HUES48 (cell line): ENCODE results near the gene CYP27B1.

Source experiments
- H3K27ac ChIP-seq: one replicate; pipeline ENCODE4 v1.7.0; 2013; ENCODE audit warnings: low read depth, low read length, inconsistent platforms
- H3K27me3 ChIP-seq: 2 replicates; pipeline ENCODE4 v1.6.1; 2013; ENCODE audit warnings: mild to moderate bottlenecking, low read length; ENCODE audit not compliant: control insufficient read depth, insufficient read depth
- H3K36me3 ChIP-seq: 2 replicates; pipeline ENCODE4 v1.6.1; 2013; ENCODE audit warnings: low read length; ENCODE audit not compliant: control insufficient read depth, insufficient read depth
- H3K4me1 ChIP-seq: 2 replicates; pipeline ENCODE4 v1.6.1; 2013; ENCODE audit warnings: mild to moderate bottlenecking, low read length; ENCODE audit not compliant: control insufficient read depth, insufficient read depth
- H3K4me3 ChIP-seq: 2 replicates; pipeline ENCODE4 v1.5.1; 2013; ENCODE audit warnings: mild to moderate bottlenecking, low read depth, low read length
- H3K9ac ChIP-seq: 2 replicates; pipeline ENCODE4 v1.6.1; 2013; ENCODE audit warnings: mild to moderate bottlenecking, low read depth, low read length, moderate library complexity
- H3K9me3 ChIP-seq: 2 replicates; pipeline ENCODE4 v1.6.1; 2013; ENCODE audit warnings: low read length; ENCODE audit not compliant: control insufficient read depth, insufficient read depth

The CYP27B1 gene, protein sequence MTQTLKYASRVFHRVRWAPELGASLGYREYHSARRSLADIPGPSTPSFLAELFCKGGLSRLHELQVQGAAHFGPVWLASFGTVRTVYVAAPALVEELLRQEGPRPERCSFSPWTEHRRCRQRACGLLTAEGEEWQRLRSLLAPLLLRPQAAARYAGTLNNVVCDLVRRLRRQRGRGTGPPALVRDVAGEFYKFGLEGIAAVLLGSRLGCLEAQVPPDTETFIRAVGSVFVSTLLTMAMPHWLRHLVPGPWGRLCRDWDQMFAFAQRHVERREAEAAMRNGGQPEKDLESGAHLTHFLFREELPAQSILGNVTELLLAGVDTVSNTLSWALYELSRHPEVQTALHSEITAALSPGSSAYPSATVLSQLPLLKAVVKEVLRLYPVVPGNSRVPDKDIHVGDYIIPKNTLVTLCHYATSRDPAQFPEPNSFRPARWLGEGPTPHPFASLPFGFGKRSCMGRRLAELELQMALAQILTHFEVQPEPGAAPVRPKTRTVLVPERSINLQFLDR

DNA sequence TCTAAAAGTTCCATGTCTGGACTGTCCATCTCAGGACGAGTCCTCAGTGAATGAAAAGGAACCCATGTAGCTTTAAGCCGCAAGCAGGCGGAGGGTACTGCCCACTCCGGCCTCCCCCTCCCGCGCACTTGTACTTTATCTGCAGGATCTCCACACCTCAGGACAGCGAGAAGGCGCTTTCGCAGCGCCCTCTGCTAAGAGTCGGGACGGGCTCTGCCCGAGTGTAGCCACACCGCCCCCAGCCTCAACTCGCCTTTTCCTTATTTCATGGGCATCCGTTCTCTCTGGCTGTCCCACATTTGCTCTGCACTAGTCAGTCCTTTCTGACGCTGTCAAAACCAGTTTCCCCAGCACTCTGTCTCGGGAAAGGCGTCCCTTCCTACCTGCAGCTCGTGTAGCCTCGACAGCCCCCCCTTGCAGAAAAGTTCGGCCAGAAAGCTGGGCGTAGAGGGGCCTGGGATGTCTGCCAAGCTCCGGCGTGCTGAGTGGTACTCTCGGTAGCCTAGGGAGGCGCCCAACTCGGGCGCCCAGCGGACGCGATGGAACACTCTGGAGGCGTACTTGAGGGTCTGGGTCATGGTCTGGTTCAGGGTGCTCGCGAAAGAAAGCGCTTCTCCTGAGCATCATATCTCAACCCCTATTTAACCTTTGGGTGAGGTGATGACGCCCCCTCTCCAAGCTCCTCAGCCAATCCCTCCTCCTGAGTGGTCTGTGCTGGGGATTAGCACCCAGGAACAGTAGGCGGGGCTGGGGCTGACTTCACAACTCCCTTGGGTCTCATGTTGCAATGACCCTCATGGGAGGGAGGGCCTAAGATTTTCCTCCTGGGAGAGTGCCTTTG lies at the start of gene CYP27B1:
Gene CYP27B1 (minus strand): TSS at position 615 of the 841 bp plus-strand sequence. CDS start 37 bp downstream, at position 578.
- peaks cover 33% of the 10 kb centered on the region for H3K36me3 ChIP-seq
- no peaks in the 10 kb centered on the region for H3K9me3 ChIP-seq
- peak within 1 kb of the TSS; percentile 67 for H3K4me3 ChIP-seq
- no peak within 1 kb of the TSS for H3K9ac ChIP-seq
- H3K27me3 ChIP-seq = peaks cover 50% of the 10 kb centered on the region
- H3K4me1 ChIP-seq = peaks cover 31% of the 10 kb centered on the region
- peak within 1 kb of the TSS; percentile 70 for H3K27ac ChIP-seq

DNA sequence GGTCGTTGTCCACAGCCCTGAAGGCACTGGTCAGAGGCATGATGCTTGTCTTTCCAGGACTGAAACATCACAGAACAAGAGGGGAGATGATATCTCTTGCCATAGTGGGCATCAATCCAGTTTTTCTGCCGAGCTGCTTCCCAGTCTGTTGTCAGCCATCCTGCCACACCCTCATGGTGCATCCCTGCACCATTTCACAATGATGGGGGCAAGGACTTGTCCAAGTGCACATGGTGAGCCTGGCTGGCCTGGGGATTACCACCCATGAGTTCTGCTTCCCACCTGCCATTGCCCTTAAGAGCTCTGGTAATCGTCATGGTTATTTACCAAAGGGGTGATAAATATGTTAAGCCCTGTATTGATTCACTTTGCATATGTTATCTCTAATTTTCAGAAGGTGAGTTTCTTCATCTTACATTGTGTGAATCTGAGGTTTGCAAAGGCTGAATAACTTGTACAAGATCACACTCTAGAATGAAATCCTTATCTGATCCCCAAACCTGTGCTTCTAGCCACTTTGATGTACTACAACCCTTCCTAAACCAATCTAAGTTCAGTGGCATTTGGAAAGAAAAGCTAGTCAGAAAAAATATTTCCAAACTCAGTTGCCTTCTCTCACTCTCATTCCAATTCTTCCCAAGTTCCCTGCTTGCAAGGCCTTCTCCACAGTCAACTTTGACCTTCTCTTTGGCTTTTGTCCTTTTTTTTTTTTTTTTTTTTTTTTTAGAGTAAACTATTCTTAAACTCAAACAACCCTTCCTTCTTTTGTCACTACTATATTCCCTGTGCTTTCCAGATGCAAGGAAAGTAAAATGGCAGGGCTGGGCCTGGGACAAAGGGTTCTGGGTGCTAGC lies 49.4 kb upstream of the CYP27B1 start:
- Histone ChIP-seq H3K9me3 (no peaks in the 10 kb centered on the region), H3K36me3 (peaks cover 10% of the 10 kb centered on the region; the same call in 1 of the 2 replicates), H3K9ac (no peak overlapping the region), H3K4me1 (no peaks in the 10 kb centered on the region), H3K4me3 (no peak overlapping the region), H3K27ac (no peak overlapping the region), H3K27me3 (no peaks in the 10 kb centered on the region)

DNA sequence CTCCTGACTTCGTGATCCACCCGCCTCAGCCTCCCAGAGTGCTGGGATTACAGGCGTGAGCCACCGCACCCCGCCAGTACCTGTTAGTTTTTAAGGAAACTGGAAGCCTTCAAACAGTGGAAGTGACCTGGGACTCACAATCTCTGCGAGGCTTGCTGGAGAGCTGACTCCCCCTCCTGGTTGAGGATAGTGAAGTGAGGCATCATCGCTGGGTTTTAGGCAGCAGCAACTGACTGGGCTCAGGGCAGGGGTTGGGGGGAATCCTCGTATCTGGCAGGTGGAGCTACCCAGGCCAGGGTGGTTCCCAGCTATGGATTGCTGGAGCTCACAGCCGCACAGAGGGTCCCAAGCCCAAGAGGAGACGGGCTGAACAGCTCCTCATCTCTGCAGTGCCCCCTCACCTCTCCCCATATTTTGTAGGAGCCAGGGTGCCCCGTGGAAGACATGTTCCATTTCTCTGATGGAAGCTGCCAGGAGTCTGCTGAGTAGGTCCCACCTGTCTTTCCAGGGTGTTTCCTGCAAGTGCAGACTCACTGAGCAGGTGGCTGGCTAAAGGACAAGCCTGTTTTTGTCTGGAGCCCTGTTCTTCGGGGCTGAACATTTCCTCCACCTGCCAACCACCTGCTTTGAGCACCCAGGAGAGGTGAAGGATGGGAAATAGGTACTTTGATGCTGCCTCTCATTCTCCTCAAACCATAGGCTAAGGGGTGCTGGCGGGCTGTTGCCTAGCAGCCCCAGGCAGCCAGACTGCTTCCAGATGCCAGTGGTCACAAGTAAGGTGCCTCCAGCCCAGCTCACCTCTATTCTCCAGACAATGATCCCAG lies 48.5 kb upstream of the CYP27B1 start:
- Histone ChIP-seq H3K27me3 (no peaks in the 10 kb centered on the region), H3K36me3 (0 out of 2 replicates have a peak, but pooled peaks cover 4% of the 10 kb centered on the region), H3K9ac (no peak overlapping the region), H3K4me1 (no peaks in the 10 kb centered on the region), H3K27ac (no peak overlapping the region), H3K9me3 (no peaks in the 10 kb centered on the region), H3K4me3 (no peak overlapping the region)

DNA sequence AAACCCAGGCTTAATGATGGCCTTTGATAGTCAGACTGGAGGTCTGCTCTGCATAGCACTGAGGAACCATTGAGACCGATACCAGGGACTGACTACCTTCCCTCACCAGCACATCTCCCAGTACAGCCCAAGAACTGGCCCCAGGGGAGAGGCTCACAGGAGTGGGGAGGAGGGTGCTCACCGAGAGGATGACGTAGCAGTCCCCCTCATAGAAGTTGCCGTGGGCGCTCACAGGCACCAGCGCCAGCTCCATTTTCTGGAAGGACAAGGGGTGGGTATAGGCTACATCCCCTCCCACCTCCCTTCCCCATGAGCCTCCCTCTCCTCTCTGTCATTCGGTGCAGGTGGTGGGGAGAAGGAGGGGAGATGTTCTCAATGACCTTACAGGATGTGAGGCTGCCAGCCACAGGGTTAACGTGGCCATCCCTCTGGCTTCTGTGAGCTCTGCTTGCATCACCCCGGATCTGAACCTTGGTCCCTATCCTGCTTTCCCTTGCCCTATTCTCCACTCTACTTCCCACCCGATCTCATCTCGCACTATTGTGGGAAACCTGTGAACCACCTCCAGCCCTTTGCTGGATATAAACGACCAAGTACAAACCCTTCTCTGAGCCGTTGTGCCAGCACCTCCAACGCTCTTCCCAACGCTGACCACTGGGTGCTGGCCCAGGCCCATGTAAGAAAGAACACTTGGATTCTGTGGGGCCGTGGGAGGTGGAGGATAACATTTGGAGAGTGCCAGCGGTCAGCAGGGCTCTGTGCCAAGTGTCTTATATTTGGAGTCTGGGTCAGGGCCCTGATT lies 47.3 kb upstream of the CYP27B1 start:
- no peaks in the 10 kb centered on the region for H3K4me1 ChIP-seq
- 0 out of 2 replicates have a peak, but pooled peaks cover 2% of the 10 kb centered on the region for H3K36me3 ChIP-seq
- no peaks in the 10 kb centered on the region for H3K9me3 ChIP-seq
- no peak overlapping the region for H3K9ac ChIP-seq
- H3K4me3 ChIP-seq = no peak overlapping the region
- H3K27ac ChIP-seq = no peak overlapping the region
- no peaks in the 10 kb centered on the region for H3K27me3 ChIP-seq

DNA sequence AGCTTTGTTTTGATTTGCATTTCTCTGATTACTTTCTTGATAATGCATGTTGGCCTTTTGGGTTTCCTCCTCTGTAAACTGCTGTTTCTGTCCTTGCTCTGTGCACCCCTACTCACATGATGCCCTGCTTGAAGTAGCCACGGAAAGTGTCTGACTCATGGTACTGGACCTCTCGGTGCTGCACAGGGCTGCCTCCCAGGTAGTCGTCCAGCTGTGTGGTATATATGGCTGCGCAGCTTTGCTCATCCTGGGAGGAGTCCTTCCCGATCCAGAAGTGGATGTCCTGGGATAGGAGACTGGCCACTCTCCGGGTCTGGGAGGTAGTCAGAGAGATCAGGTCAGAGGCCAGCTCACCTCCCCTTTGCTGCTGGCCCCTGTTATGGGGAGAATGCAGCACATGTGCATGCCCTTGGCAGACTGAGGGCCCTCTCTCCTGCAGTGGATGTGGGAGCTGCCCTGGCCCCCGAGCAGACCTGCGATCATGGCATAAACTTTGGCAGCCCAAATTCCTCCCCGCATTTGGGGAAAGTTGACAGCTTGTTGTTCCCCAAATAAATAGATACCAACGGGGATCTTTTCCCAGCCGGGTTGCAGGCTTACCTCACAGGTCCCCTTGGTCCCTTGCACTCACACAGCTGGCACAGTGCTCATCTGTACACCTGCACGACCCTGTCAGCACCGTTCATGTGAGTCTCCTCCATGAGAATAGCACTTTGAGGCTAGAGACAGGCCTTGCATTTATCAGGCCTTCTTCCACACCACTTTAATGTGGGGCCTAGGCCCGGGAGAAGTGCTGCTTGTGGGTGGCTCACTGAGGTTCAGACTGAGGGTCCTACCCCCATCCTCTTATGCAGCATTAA lies 46.5 kb upstream of the CYP27B1 start:
- Histone ChIP-seq H3K27me3 (no peaks in the 10 kb centered on the region), H3K4me3 (no peak overlapping the region), H3K36me3 (0 out of 2 replicates have a peak, but pooled peaks cover 2% of the 10 kb centered on the region), H3K9ac (no peak overlapping the region), H3K9me3 (no peaks in the 10 kb centered on the region), H3K27ac (no peak overlapping the region), H3K4me1 (no peaks in the 10 kb centered on the region)

DNA sequence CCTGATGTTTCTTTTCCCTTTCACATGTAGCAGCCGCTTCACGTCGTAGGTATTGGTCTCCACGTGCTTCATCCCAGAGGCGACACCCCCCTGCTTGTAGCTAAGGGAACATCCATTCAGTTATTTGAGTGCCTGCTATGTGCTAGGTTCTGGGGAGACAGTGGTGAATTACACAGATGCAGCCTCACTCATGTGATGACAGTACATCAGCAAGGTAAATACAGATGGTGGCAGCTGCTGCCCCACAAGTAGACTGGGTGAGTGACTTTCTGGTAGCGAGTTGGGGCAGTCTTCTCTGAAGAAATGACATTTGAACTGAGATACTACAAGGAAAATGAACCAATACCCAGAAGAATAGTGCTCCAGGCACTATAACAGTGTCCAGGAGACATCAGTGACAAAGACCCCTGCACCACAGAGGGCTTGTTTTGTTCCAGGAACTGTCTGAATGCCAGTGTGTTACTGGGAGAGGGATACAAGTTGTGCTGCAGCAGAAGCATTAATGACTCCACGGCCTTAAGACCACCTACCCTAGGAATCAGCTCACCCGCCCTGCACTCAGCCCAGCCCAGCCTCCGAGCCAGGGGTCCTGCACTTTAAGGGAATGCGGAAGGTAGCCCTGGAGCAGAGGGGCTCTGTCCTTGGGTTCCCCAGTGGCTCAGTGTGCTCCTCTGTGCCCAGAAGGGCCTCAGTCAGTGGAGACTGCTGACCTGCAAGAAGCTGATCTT lies 44.3 kb upstream of the CYP27B1 start:
- H3K4me3 ChIP-seq = no peak overlapping the region
- 0 out of 2 replicates have a peak, but pooled peaks cover 5% of the 10 kb centered on the region for H3K36me3 ChIP-seq
- H3K4me1 ChIP-seq = no peaks in the 10 kb centered on the region
- H3K9ac ChIP-seq = no peak overlapping the region
- no peaks in the 10 kb centered on the region for H3K27me3 ChIP-seq
- no peak overlapping the region for H3K27ac ChIP-seq
- H3K9me3 ChIP-seq = no peaks in the 10 kb centered on the region

DNA sequence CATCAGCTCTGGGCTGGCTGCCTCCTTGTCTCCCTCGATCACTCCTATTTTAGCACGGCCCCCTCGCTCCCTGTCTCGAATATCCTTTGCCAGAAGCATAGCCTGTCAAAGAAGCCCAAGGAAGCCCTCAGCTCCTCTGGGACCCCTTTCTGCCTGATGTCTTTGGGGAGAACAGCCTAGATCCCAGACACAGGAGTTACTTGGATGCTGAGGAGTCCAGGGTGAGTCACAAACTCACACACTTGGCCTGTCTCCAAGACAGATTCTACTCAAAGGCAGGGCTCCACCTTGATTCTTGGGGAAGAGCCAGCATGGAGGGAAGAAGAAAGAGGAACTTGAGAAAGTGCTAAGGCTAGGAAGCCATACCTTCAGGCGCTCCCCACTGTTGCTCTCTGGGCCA lies 43.6 kb upstream of the CYP27B1 start:
- Histone ChIP-seq H3K4me1 (no peaks in the 10 kb centered on the region), H3K36me3 (0 out of 2 replicates have a peak, but pooled peaks cover 5% of the 10 kb centered on the region)

DNA sequence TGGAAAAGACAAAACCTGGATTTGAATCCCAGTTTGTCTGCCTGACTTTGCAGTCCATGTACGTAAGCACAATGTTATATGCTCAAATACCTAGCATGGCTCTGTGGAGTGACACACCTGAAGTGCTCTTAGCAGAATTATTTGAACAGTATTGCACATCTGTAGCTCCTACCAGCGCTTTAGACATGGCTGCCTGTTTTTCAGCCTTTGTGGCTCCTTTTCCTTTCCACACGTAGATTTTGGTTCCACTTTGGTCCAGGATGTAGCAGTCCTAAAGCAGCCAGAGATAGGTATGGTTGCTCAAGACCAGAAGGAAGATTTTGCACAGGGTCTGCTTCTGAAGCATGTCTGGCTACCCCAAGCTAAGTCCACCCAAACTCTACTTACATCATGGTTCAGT lies 42.5 kb upstream of the CYP27B1 start:
- Histone ChIP-seq H3K27me3 (no peaks in the 10 kb centered on the region), H3K9me3 (no peaks in the 10 kb centered on the region), H3K36me3 (0 out of 2 replicates have a peak, but pooled peaks cover 5% of the 10 kb centered on the region), H3K27ac (no peak overlapping the region), H3K4me1 (no peaks in the 10 kb centered on the region), H3K9ac (no peak overlapping the region), H3K4me3 (no peak overlapping the region)

More for the DNA sequence above, 43.6 kb upstream of the CYP27B1 start:
- Histone ChIP-seq H3K9me3 (no peaks in the 10 kb centered on the region), H3K27ac (no peak overlapping the region), H3K4me3 (no peak overlapping the region), H3K27me3 (no peaks in the 10 kb centered on the region), H3K9ac (no peak overlapping the region)
